ENCODE measurements around the gene ARHGEF16.

Gene ARHGEF16

GRCh38 chr1:3453891-3454810 is at the start of gene ARHGEF16:
Gene ARHGEF16, plus strand, starts transcription at chr1:3454665. Its CDS starts 8,420 bp downstream, at chr1:3463085.
- no peaks in the 10 kb centered on the region for H3K4me1 Mint-ChIP-seq
- H3K36me3 Mint-ChIP-seq, result no peaks in the 10 kb centered on the region
- no peaks in the 10 kb centered on the region for H3K9me3 Mint-ChIP-seq
- peaks cover 11% of the 10 kb centered on the region for H3K27me3 Mint-ChIP-seq
- no peak within 1 kb of the TSS for H3K27ac Mint-ChIP-seq
- ATAC-seq (ENCODE audit: low read depth) (peak; percentile 74), DNase-seq (ENCODE audit: low spot score in 2 of 2) (peak; percentile 25 to 42)
- H3K4me3 Mint-ChIP-seq, result peak within 1 kb of the TSS; percentile 71

GRCh38 chr1:3404801-3405200 is 49.7 kb upstream of the ARHGEF16 start:
- Mint-ChIP-seq H3K27ac (no peak overlapping the region), H3K9me3 (no peaks in the 10 kb centered on the region), H3K4me3 (no peak overlapping the region), H3K36me3 (no peaks in the 10 kb centered on the region), H3K4me1 (no peaks in the 10 kb centered on the region), H3K27me3 (peaks cover 2% of the 10 kb centered on the region)
- DNase-seq (ENCODE audit: low spot score in 2 of 2) (no peak), ATAC-seq (ENCODE audit: low read depth) (no peak)

DNA sequence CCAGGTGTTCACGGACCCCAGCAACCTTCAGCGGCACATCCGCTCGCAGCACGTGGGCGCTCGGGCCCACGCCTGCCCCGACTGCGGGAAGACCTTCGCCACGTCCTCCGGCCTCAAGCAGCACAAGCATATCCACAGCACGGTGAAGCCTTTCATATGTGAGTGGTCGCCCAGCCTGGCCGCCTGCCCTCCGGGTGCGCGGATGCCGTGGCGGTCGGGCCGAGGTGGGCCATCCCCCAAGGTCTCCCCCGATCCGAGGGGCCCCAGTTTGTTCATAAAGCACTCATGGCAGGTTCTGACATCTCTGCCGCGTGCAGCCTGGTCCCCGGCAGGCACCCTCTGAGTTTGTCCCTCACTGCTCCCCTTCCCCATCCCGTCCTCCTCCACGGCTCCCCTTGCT is 49.0 kb upstream of the ARHGEF16 start:
- Mint-ChIP-seq H3K9me3 (no peaks in the 10 kb centered on the region), H3K4me3 (no peak overlapping the region), H3K27ac (no peak overlapping the region), H3K27me3 (peaks cover 2% of the 10 kb centered on the region), H3K4me1 (no peaks in the 10 kb centered on the region), H3K36me3 (no peaks in the 10 kb centered on the region)
- ATAC-seq (ENCODE audit: low read depth) (no peak), DNase-seq (ENCODE audit: low spot score in 2 of 2) (no peak)

DNA sequence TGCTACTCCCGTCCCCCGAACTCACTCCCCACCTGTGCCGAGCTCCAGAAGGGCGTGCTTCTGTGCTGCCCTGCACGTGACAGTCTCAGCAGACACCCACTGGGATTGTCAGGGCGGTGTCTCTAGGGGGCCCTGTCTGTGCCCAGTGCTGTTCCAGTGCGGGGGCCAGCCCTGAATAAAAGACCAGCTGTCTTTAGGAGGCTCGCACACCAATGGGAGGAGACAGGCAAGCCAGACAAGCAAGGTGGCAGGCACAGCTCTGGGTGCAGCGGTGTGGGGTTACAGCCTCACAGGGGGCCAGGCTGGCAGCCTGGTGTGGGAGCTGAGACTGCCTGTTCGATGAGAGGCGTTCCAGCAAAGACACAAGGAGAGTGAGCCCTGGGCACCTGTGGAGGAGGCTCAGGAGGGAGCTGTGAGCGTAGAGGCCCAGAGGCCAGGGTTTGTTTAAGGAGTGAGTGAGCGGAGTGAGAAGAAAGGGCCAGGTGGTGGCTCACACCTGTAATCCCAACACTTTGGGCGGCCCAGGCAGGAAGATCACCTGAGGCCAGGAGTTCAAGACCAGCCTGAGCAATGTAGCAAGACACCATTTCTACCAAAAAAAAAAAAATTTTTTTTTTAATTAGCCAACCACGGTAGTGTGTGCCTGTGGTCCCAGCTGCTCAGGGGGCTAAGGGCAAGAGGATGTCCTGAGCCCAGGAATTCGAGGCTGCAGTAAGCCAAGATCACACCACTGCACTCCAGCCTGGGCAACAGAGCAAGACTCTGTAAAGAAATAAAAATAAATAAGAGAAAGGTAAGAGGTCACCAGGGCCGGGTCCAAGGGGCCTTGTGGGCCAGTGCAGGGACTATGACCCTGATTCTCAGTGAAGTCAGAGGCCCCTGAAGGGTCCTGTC is 48.2 kb upstream of the ARHGEF16 start:
- DNase-seq (ENCODE audit: low spot score in 2 of 2), result no peak
- ATAC-seq (ENCODE audit: low read depth), result no peak
- H3K27ac Mint-ChIP-seq, result no peak overlapping the region
- H3K4me3 Mint-ChIP-seq, result no peak overlapping the region
- H3K4me1 Mint-ChIP-seq, result no peaks in the 10 kb centered on the region
- no peaks in the 10 kb centered on the region for H3K36me3 Mint-ChIP-seq
- no peaks in the 10 kb centered on the region for H3K9me3 Mint-ChIP-seq
- peaks cover 2% of the 10 kb centered on the region for H3K27me3 Mint-ChIP-seq

GRCh38 chr1:3407021-3407420 is 47.4 kb upstream of the ARHGEF16 start:
- no peak for DNase-seq (ENCODE audit: low spot score in 2 of 2)

DNA sequence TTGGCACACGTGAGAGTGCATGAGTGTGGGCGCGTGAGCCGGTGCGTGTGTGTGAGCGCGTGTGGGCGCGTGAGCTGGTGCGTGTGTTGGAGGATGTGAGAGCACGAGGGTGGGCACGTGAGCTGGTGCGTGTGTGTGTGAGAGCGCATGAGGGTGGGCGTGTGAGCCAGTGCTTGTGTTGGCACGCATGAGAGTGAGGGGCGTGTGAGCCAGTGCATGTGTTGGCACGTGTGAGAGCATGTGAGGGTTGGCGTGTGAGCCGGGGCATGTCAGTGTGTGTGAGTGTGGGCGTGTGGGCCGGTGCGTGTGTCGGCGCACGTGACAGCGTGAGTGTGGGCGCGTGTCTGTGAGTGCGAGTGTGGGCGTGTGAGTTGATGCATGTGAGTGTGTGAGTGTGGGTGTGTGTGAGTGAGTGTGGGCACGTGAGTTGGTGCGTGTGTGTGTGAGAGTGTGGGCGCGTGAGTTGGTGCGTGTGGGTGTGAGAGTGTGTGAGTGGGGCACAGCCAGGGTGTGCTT is 45.7 kb upstream of the ARHGEF16 start:
- DNase-seq (ENCODE audit: low spot score in 2 of 2), result no peak

More at GRCh38 chr1:3407021-3407420, 47.4 kb upstream of the ARHGEF16 start:
- peaks cover 2% of the 10 kb centered on the region for H3K27me3 Mint-ChIP-seq
- H3K9me3 Mint-ChIP-seq, result no peaks in the 10 kb centered on the region
- H3K27ac Mint-ChIP-seq, result no peak overlapping the region
- no peaks in the 10 kb centered on the region for H3K4me1 Mint-ChIP-seq
- no peak for ATAC-seq (ENCODE audit: low read depth)
- H3K4me3 Mint-ChIP-seq, result no peak overlapping the region
- H3K36me3 Mint-ChIP-seq, result no peaks in the 10 kb centered on the region

GRCh38 chr1:3409366-3410141 is 44.9 kb upstream of the ARHGEF16 start:
- H3K27ac Mint-ChIP-seq, result no peak overlapping the region
- H3K36me3 Mint-ChIP-seq, result no peaks in the 10 kb centered on the region
- no peak for ATAC-seq (ENCODE audit: low read depth)
- no peak for DNase-seq (ENCODE audit: low spot score in 2 of 2)
- no peak overlapping the region for H3K4me3 Mint-ChIP-seq
- no peaks in the 10 kb centered on the region for H3K4me1 Mint-ChIP-seq
- no peaks in the 10 kb centered on the region for H3K9me3 Mint-ChIP-seq
- peaks cover 4% of the 10 kb centered on the region for H3K27me3 Mint-ChIP-seq

More for the DNA sequence above, 45.7 kb upstream of the ARHGEF16 start:
- ATAC-seq (ENCODE audit: low read depth), result no peak
- Mint-ChIP-seq H3K9me3 (no peaks in the 10 kb centered on the region), H3K27me3 (peaks cover 2% of the 10 kb centered on the region), H3K27ac (no peak overlapping the region), H3K4me3 (no peak overlapping the region), H3K4me1 (no peaks in the 10 kb centered on the region), H3K36me3 (no peaks in the 10 kb centered on the region)

GRCh38 chr1:3410142-3410925 is 44.1 kb upstream of the ARHGEF16 start:
- Mint-ChIP-seq H3K36me3 (no peaks in the 10 kb centered on the region), H3K27ac (no peak overlapping the region), H3K4me3 (no peak overlapping the region), H3K27me3 (peaks cover 4% of the 10 kb centered on the region), H3K4me1 (no peaks in the 10 kb centered on the region), H3K9me3 (no peaks in the 10 kb centered on the region)
- no peak for DNase-seq (ENCODE audit: low spot score in 2 of 2)
- ATAC-seq (ENCODE audit: low read depth), result no peak

- H3K4me1 Mint-ChIP-seq, result no peaks in the 10 kb centered on the region
- H3K27me3 Mint-ChIP-seq, result peaks cover 2% of the 10 kb centered on the region
- no peak overlapping the region for H3K4me3 Mint-ChIP-seq
These were observed 42.7 kb upstream of the ARHGEF16 start for GRCh38 chr1:3411806-3412205.

DNA sequence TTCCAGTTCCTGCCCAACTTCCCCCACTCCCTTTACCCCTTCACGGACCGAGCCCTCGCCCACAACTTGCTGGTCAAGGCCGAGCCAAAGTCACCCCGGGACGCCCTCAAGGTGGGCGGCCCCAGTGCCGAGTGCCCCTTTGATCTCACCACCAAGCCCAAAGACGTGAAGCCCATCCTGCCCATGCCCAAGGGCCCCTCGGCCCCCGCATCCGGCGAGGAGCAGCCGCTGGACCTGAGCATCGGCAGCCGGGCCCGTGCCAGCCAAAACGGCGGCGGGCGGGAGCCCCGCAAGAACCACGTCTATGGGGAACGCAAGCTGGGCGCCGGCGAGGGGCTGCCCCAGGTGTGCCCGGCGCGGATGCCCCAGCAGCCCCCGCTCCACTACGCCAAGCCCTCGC is 42.1 kb upstream of the ARHGEF16 start:
- H3K27me3 Mint-ChIP-seq, result peaks cover 2% of the 10 kb centered on the region
- H3K9me3 Mint-ChIP-seq, result peaks cover 2% of the 10 kb centered on the region
- H3K4me1 Mint-ChIP-seq, result no peaks in the 10 kb centered on the region
- no peak overlapping the region for H3K27ac Mint-ChIP-seq
- DNase-seq (ENCODE audit: low spot score in 2 of 2), result no peak
- H3K4me3 Mint-ChIP-seq, result no peak overlapping the region
- H3K36me3 Mint-ChIP-seq, result no peaks in the 10 kb centered on the region
- no peak for ATAC-seq (ENCODE audit: low read depth)

More at GRCh38 chr1:3411806-3412205, 42.7 kb upstream of the ARHGEF16 start:
- no peak for ATAC-seq (ENCODE audit: low read depth)
- no peak overlapping the region for H3K27ac Mint-ChIP-seq
- H3K36me3 Mint-ChIP-seq, result no peaks in the 10 kb centered on the region
- peaks cover 2% of the 10 kb centered on the region for H3K9me3 Mint-ChIP-seq
- DNase-seq (ENCODE audit: low spot score in 2 of 2), result no peak

DNA sequence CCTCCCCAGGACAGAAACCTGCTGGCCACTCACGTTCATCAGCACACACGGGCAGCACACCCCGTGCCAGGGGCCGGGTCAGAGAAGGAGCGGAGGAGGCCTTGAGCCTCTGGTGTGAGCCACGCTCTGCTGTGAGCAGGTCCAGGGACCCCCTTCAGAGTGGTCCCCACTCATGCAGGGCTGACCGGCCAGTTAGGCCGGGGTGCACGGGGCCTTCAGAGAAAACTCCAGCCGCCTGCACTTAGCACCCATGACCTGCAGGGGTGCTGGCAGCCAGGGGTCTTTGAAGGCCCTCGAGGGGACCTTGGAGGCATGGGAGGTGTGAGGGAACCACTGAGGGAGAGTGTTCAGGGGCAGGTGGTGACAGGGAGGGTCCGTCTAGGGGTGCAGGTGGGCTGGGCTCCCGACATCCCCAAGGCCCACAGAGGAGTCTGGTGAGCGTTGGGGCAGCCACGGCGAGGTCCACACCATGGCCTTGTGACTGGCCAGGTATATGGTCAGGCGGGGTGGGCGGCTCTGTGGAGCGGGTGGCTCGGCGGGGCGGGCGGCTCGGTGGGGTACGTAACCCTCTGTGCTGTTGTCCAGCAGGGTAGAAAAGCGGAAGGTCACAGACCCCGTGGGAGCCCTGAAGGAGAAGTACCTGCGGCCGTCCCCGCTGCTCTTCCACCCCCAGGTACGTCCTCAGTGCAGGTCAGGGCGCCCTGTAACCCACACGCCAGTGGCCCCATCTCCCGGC is 40.3 kb upstream of the ARHGEF16 start:
- peaks cover 2% of the 10 kb centered on the region for H3K9me3 Mint-ChIP-seq
- DNase-seq (ENCODE audit: low spot score in 2 of 2), result no peak
- ATAC-seq (ENCODE audit: low read depth), result no peak
- H3K27me3 Mint-ChIP-seq, result peaks cover 2% of the 10 kb centered on the region
- no peak overlapping the region for H3K4me3 Mint-ChIP-seq
- no peaks in the 10 kb centered on the region for H3K4me1 Mint-ChIP-seq
- H3K36me3 Mint-ChIP-seq, result no peaks in the 10 kb centered on the region
- no peak overlapping the region for H3K27ac Mint-ChIP-seq

- no peak overlapping the region for H3K4me3 Mint-ChIP-seq
- H3K4me1 Mint-ChIP-seq, result no peaks in the 10 kb centered on the region
- H3K27me3 Mint-ChIP-seq, result peaks cover 4% of the 10 kb centered on the region
- no peak overlapping the region for H3K27ac Mint-ChIP-seq
- H3K36me3 Mint-ChIP-seq, result no peaks in the 10 kb centered on the region
- no peak for DNase-seq (ENCODE audit: low spot score in 2 of 2)
- H3K9me3 Mint-ChIP-seq, result peaks cover 2% of the 10 kb centered on the region
- ATAC-seq (ENCODE audit: low read depth), result no peak
These were observed 39.0 kb upstream of the ARHGEF16 start for GRCh38 chr1:3415260-3416090.

All from memory B cell (primary cell).